Testis (tissue), 3 donors: ENCODE data around the gene VIPR1. TPM values are rescaled to one million over a fixed set of nuclear protein-coding genes. Genes with fewer than 3 reads are reported as not detected.

Source experiments
- DNase-seq: peaks from one replicate; pipeline ENCODE4 v3.0.0-alpha.2; 2019
- H3K27ac ChIP-seq, 2 donors: fragments of 200-600 bp; sonication (generic); one replicate each; pipeline ENCODE4 v1.5.1; 2019
- H3K27me3 ChIP-seq: fragments of 200-600 bp; sonication (generic); one replicate; pipeline ENCODE4 v1.5.1; 2019
- H3K36me3 ChIP-seq: fragments of 200-600 bp; sonication (generic); one replicate; pipeline ENCODE4 v1.5.1; 2017; ENCODE audit warnings: low read depth; ENCODE audit errors: missing control alignments
- H3K4me1 ChIP-seq: fragments of 200-600 bp; sonication (generic); one replicate; pipeline ENCODE4 v1.5.1; 2019
- H3K4me3 ChIP-seq, 2 donors: fragments of 200-600 bp; sonication (generic); one replicate each; pipeline ENCODE4 v1.5.1; 2017 to 2019
- H3K9me3 ChIP-seq: fragments of 200-600 bp; sonication (generic); one replicate; pipeline ENCODE4 v1.5.1; 2017
- POLR2A ChIP-seq: fragments of 450-650 bp; IDR thresholded peaks from one replicate; pipeline ENCODE4 v1.6.1; 2017; ENCODE audit warnings: antibody characterized with exemption, mild to moderate bottlenecking, moderate library complexity
- whole genome bisulfite sequencing, 2 donors: methylation state at CpG; one replicate each; pipeline ENCODE4 v1.1.5; 2018; 5-methylcytosine and 5-hydroxymethylcytosine counted together
- intact Hi-C: fragments of 100-400 bp; cut with DNase I; formaldehyde crosslinking; loops from one replicate; pipeline ENCODE4 v1.15.1; 2023; ENCODE audit warnings: low total_unique reads
- polyA plus RNA-seq: library from polyadenylated mRNA; stranded (reverse); fragments of 350-450 nt; fragmentation: Illumina TruSeq; extraction: RNeasy Lipid Tissue Mini Kit (QIAGEN cat#74804); gene quantifications from one replicate; pipeline ENCODE4 v1.2.3, GENCODE V29; 2014; ENCODE audit warnings: low read depth, low replicate concordance; ENCODE audit not compliant: insufficient read depth
- total RNA-seq, 2 donors: library from RNA; depleted of rRNA; stranded (reverse); fragments of >200 nt; gene quantifications; one replicate each; pipeline ENCODE4 v1.2.3, GENCODE V29; 2016
- TF ChIP-seq, protein P1 (sequence below), 3 experiments: fragments of 450-650 bp in 2 of 3; fragments of 200-600 bp in 1 of 3; sonication (generic) in 1 of 3; IDR thresholded peaks; one replicate each; pipeline ENCODE4 v1.5.1; 2016 to 2019; ENCODE audit warnings: antibody characterized with exemption in 3 of 3, mild to moderate bottlenecking in 2 of 3, moderate library complexity in 1 of 3

The VIPR1 gene
- total and polyA plus RNA-seq, 3 donors from 2014 or later, result 3.4 to 10.2 (median 4.6) TPM

DNA sequence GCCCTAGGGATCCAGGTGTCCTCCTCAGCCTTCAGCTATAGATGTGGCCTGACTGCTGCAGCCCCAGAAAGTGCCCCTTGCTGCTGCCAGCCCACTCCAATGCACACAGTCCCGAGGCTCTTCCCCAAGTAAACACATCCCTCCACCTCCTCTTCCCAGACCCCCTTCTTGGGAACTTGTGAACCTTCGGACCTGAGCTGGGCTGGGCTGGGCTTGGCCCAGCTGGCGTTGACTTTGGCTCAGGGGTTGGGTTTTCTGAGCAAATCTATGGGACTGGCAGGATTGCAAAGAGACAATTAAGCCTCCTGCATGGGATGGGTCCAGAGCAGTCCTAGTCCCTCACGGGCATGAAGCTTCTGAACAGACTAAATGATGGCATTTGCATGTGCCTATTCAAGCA lies 14.7 kb downstream of the VIPR1 start:
- WGBS, 2 donors, result 60 to 71% methylated on average over 3 to 4 of the region's 4 CpGs
- Histone ChIP-seq H3K4me1 (no peaks in the 10 kb centered on the region), H3K4me3 (no peak overlapping the region), H3K9me3 (no peaks in the 10 kb centered on the region), H3K36me3 (no peaks in the 10 kb centered on the region), H3K27ac (no peak overlapping the region), H3K27me3 (no peaks in the 10 kb centered on the region)
- no peak for TF ChIP-seq POLR2A
- DNase-seq, result no peak
- intact Hi-C loops, result no loop called here

DNA sequence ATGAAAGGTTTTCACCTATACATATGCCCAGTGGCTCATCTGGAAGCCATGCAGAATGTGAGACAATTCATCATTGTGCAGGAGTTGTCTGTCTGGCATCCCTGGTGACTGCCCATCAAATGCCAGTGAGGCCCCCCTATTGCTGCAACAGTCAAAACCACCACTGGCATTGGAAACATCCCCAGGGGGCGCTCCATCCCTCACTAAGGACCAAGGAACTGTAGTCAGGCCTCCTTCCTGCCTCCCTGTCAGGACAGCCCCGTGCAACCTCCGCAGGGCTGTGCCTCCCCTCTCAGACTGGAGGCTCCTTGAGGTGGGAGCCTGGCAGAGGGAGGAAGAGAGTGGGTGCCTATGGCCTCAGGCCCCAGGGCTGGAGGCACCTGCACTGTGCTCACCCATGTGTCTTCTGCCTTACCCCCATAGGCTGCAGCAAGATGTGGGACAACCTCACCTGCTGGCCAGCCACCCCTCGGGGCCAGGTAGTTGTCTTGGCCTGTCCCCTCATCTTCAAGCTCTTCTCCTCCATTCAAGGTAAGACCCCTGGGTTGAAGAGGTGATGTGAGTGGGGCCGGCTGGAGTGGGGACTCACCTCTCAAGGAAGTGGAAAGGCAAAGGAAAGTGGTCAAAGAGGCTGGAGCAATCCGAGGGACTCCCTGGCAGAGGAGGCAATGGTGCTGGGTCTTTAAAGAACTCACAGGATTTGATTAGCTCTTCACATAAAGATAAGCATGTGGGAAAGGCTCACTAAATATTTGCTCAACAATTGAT lies 16.5 kb downstream of the VIPR1 start:
- 76 to 90% methylated on average over 4 to 5 of the region's 6 CpGs for WGBS, 2 donors
- intact Hi-C loops, result no loop called here
- DNase-seq, result no peak

DNA sequence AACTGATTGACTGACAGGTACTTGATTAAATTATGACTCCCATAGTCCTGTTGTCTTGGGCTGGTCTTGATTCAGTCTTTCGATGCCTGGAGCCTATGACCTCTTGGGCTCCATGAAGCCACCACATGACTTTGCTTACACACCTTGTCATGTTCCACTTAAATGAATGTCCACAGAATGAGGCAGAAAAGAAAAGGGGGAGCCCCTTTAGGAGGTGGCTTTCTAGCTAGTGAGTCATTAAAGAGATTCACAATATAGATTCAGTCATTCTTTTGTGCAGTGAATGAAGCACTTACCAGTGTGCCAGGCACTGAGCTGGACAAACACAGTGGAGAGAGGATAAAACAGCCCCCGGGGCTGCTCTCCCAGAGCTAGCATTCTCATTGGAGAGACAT lies 17.1 kb downstream of the VIPR1 start:
- no peak for DNase-seq
- TF ChIP-seq, protein P1, sequence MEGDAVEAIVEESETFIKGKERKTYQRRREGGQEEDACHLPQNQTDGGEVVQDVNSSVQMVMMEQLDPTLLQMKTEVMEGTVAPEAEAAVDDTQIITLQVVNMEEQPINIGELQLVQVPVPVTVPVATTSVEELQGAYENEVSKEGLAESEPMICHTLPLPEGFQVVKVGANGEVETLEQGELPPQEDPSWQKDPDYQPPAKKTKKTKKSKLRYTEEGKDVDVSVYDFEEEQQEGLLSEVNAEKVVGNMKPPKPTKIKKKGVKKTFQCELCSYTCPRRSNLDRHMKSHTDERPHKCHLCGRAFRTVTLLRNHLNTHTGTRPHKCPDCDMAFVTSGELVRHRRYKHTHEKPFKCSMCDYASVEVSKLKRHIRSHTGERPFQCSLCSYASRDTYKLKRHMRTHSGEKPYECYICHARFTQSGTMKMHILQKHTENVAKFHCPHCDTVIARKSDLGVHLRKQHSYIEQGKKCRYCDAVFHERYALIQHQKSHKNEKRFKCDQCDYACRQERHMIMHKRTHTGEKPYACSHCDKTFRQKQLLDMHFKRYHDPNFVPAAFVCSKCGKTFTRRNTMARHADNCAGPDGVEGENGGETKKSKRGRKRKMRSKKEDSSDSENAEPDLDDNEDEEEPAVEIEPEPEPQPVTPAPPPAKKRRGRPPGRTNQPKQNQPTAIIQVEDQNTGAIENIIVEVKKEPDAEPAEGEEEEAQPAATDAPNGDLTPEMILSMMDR (IDR thresholded peaks at IDR 0.05), result no peak
- TF ChIP-seq POLR2A, result no peak
- WGBS, 2 donors, result 92 to 96% methylated on average over 2 of the region's 2 CpGs
- H3K36me3 ChIP-seq, result no peaks in the 10 kb centered on the region
- no peaks in the 10 kb centered on the region for H3K9me3 ChIP-seq
- no peaks in the 10 kb centered on the region for H3K4me1 ChIP-seq
- intact Hi-C loops, result no loop called here
- H3K4me3 ChIP-seq, result no peak overlapping the region
- H3K27ac ChIP-seq, result no peak overlapping the region
- H3K27me3 ChIP-seq, result no peaks in the 10 kb centered on the region

More for the DNA sequence above, 16.5 kb downstream of the VIPR1 start:
- TF ChIP-seq POLR2A, result no peak
- TF ChIP-seq, protein P1 (IDR thresholded peaks at IDR 0.05), result no peak
- H3K4me3 ChIP-seq, result no peak overlapping the region
- no peak overlapping the region for H3K27ac ChIP-seq
- no peaks in the 10 kb centered on the region for H3K9me3 ChIP-seq
- H3K36me3 ChIP-seq, result no peaks in the 10 kb centered on the region
- H3K27me3 ChIP-seq, result no peaks in the 10 kb centered on the region
- H3K4me1 ChIP-seq, result no peaks in the 10 kb centered on the region

DNA sequence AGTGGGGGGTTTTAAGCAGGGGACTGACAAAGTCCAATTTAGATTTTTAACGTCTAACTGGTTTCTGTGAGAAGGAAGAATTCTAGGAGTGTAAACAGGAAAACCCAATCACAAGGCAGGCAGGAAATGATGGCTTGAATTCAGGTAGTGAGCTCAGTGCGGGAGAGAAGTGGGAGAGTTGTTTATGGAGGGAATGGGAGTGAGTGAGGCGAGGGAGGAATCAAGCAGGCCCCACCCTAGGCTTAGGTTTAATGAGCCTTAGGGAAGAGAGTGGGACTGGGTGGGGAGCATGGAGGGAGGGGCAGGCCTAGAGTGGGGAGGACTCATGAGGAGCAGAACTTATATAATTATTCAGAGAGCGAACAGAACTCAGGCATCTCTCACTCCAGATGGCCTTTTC lies 17.9 kb downstream of the VIPR1 start:
- DNase-seq, result no peak
- 61 to 64% methylated on average over 4 of the region's 4 CpGs for WGBS, 2 donors
- Histone ChIP-seq H3K27ac (no peak overlapping the region), H3K9me3 (no peaks in the 10 kb centered on the region), H3K27me3 (no peaks in the 10 kb centered on the region), H3K4me3 (no peak overlapping the region), H3K36me3 (no peaks in the 10 kb centered on the region), H3K4me1 (no peaks in the 10 kb centered on the region)
- no peak for TF ChIP-seq POLR2A
- TF ChIP-seq, protein P1 (IDR thresholded peaks at IDR 0.05), result no peak
- intact Hi-C loops, result no loop called here

DNA sequence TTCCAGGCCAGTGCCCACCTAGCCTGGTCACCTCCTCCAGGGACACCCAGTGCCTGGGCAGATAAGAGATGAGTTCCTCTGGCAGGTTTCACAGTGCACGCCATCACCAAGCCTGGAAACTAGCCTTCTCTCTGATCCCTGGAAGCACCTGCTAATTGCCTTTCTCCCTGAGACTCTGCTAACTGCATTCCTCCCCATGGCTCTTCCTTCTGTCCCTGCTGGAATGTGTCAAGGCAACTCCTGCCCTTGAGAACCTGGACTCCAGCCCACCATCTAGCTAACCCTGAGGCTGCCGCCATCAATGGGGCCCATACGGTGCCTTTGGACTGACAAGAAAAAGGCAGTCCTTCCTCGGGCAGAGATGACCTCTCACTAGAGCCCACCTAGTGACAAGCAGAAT lies 18.5 kb downstream of the VIPR1 start:
- H3K4me3 ChIP-seq, result no peak overlapping the region
- no peaks in the 10 kb centered on the region for H3K4me1 ChIP-seq
- intact Hi-C loops, result no loop called here
- no peaks in the 10 kb centered on the region for H3K9me3 ChIP-seq
- no peak for DNase-seq
- no peaks in the 10 kb centered on the region for H3K36me3 ChIP-seq
- TF ChIP-seq POLR2A, result no peak
- TF ChIP-seq, protein P1 (IDR thresholded peaks at IDR 0.05), result no peak
- H3K27ac ChIP-seq, result no peak overlapping the region
- WGBS, 2 donors, result 50 to 65% methylated on average over 4 of the region's 4 CpGs
- no peaks in the 10 kb centered on the region for H3K27me3 ChIP-seq
